NCI-H2029 treated with DMSO at 0.1 percent for 48 hours (cell line): ENCODE measurements around the gene GOLGA8A.
"Not testable (repeated sequence)": the region's sequence is repeated elsewhere in the genome, so short reads cannot be mapped to it uniquely, and the experiment has no call there.

Experiments
- DNase-seq: peaks from one replicate; lab custom pipeline; 2025; lab: John Stamatoyannopoulos, UW

Gene GOLGA8A

GRCh38 chr15:34409511-34409910, 28.1 kb downstream of the GOLGA8A start:
- not testable (repeated sequence) for DNase-seq

- not testable (repeated sequence) for DNase-seq
Observed at GRCh38 chr15:34408973-34409372, 28.6 kb downstream of the GOLGA8A start.

GRCh38 chr15:34403899-34404298, 33.7 kb downstream of the GOLGA8A start:
- not testable (repeated sequence) for DNase-seq

GRCh38 chr15:34403160-34403598, 34.4 kb downstream of the GOLGA8A start:
- DNase-seq, result not testable (repeated sequence)

- DNase-seq, result not testable (repeated sequence)
Observed at GRCh38 chr15:34397637-34398259, 39.9 kb downstream of the GOLGA8A start.

GRCh38 chr15:34392981-34393380, 44.6 kb downstream of the GOLGA8A start:
- not testable (repeated sequence) for DNase-seq

- DNase-seq, result not testable (repeated sequence)
Observed at GRCh38 chr15:34389594-34390086, 48.0 kb downstream of the GOLGA8A start.
